NCI-H2196 (cell line): ENCODE results near the gene ZNF862.
A peak's percentile ranks its signal among the peaks of the same experiment; 100 is the strongest.

Source experiments
- DNase-seq: peaks from one replicate; lab custom pipeline; 2025; ENCODE audit not compliant: unreplicated experiment; lab: John Stamatoyannopoulos, UW

The ZNF862 gene

GRCh38 chr7:149865437-149865836, 27.3 kb downstream of the ZNF862 start:
- no peak for DNase-seq

GRCh38 chr7:149866139-149866778, 28.1 kb downstream of the ZNF862 start:
- no peak for DNase-seq

GRCh38 chr7:149866779-149867447, 28.7 kb downstream of the ZNF862 start:
- DNase-seq, result no peak

DNA sequence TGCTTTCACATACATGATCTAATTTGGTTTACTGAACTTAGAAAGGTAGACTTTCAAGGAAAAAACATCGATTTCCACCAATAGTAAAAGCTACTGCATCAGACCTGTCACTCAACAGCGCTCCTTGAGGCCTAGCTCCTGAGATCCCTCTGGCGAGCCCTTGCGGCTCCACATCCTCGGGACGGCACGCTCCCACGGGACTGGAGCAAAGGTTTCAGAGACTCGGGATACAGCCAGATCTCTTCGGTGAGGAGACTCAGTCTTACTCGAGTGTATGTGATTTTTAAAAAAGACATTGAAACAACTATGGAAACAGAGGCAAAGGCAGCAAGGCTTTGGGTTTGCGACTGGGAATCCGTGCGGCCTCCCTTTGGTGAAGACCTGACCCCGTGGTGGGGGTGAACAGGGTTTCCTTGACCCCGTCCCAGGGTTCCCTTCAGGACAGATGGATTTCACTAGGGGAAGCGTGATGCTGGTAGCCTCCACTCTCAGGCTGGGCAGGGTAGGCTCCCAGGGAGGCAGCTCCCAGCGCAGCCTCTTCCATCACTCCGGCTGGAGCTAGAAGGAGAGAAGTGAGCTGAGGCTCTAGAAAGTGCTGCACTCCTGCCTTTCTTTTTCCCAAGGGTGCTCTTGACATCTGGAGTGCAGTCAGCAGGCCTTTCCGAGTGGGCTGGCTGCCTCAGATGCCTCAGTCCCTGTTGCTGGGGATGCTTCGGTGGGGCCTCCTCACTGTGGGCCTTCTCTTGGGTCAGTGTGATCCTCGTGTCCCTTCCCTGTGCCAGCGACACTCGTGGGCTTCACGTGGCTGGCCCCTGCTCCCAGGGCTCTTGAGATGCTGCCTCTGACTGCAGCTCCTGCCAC, 29.8 kb downstream of the ZNF862 start:
- DNase-seq, result no peak

DNA sequence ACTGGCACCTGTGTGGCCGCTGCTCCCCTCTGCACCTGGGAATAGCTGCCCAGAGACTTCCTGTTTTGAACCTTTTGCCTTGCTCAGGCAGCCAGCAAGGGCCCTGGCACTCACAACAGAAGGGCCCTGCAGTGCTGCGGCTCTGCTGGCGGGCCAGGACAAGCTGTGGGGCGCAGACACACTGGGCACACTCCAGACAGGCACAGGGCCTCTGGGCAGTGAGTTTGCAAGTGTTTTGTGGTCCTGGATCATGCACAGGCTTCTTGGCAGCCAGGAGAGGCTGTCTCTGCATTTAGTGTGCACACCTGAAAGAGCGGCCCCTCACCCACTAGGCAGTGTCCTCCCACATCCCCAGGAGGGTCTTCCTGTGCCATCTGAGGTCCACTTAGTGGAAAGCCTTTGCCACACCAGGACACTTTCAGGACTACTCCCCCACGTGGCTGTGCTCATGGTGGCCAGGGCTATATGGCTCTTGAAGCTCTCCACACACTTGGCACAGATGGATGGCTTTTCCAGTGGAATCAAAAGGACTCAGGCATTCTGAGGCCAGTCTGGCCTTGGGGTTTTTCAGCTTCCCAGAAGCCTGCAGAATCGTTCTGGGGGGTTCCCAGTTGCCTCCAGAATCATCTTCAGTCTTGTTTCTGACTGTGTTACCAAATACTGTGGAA, 30.6 kb downstream of the ZNF862 start:
- DNase-seq, result no peak

DNA sequence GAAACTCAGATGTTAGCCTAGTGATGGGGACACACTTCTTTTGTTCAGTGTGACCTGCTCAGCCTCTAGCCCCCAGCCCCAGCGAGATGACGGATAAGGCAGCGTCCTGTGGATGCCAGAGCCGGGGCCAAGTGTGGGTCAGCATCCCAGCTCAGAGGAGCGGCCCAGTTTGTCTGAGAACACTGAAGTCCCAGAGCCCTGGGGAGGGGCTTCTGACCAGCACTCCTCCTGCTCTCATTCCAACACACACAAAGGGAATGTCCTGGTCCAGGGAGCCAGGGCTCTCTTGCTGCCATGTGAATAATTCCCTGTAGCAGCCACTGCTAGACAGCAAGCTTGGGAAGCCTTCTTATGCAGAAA, 31.1 kb downstream of the ZNF862 start:
- no peak for DNase-seq

DNA sequence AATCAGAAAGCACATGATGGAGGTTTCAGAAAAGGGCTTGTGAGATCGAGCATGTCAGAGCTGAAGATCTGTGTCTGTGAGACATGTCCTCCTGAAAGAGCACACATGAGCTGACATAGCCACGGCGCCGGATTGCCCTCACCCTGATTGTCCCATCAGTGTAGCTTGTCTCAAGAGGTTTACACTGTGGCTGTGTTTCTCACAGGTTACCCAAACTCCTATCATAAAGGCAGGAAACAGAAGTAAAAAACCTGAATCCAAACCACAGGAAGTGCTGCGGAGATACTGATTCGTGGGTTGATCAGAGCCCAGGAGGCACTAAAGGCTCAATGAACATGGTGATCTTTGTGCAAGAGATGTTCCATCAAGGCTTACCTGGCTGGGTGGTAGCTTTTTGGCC, 31.7 kb downstream of the ZNF862 start:
- no peak for DNase-seq

- DNase-seq, result no peak
These were observed 32.1 kb downstream of the ZNF862 start for GRCh38 chr7:149870274-149870673.

- DNase-seq, result no peak
These were observed 32.7 kb downstream of the ZNF862 start for GRCh38 chr7:149870701-149871483.

DNA sequence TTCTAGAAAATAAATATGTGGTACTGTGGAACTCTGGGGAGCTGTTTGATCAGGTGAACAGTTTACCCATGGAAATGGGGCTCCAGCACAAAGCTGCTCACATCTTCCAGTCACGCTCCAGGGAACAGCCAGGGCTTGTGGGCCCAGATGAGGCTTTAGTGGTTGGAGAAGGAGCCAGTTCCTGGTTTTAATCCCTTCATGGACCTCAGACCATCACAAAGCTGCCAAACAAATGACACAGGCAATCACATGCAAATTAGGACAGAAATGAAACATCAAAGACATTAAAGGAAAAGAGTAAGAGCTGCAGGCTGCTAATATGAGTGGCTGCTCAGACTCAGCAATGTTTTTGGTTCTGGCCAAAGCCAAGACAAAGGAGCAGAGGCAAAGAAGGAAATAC, 33.4 kb downstream of the ZNF862 start:
- DNase-seq, result no peak

DNA sequence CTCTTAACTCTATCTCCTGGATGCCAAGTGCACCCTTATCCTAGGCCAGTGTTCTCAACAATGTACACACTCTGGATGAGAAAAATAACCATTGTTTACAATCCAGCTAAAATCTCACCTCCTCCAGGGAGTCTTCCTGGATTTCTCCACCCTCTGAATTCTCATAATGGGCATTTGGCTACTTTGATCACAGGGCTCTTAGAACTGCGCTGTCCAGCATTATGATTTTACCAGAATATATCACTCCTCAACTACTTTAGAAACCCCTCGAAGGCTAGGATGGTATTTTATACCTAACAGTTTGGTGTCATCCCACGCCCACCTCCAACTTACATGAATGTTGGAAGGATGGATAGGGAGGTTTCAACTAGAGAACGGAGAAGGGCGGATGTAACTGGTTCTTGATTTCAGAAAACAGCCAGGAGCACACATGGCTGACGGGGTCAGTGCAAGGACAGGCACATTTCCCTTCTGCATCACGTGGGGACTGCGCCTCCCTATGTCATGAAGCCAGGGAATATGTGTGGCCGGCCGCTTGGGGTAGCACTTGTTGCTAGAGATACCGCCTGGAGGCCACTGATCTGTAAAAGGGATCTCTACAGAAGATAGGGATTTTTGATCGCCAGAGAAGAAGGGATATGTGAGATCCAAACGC, 34.4 kb downstream of the ZNF862 start:
- DNase-seq, result peak; percentile 76

DNA sequence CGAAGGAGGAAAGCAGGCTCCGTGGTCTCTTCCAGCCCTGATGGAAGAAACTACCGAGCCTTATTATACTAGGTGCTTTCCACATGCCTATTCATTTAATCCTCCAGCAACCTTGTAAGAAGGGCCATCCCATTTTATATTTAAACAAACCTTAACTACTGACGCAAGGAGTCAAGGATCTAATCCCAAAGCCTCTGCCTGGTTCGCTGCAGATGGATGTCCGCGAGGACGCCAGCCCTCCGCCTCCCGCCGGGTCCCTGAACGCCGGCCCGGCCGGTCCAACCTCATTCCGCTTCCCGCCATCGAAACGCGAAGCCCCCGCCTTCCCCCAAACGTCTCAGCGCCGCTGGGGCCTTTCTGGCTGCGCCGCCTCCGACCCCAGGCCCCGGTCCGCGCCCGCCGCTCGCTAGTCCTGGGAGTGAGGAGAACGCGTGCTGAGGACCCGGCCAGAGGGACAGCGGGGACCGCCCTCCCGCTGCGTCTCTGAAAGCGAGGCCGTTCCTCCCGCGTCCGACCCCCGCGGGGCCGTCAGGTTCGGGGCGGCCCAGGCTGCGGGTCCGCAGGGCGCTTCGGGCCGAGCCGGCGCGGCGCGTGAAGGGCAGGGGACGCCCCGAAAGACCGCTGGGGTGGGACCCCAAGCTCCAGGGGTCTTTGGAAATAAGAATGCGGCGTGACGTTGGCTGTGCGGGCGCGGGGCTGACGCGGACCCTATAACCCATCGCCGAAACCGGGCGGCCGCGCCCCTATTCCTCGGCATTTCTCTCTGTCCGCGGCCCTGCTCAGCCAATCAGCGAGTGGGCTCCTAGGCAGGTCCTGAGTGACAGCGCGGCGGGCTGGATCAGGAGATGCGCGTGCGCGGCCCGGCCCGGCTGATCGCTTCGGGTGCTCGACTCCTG, 35.1 kb downstream of the ZNF862 start, which contains the start of gene ATP6V0E2:
Gene ATP6V0E2, plus strand, starts transcription at position 896 of the 896 bp plus-strand sequence. CDS start 97 bp downstream, outside the sequence.
- DNase-seq, result peak; percentile 95

- no peak for DNase-seq
These were observed 35.9 kb downstream of the ZNF862 start for GRCh38 chr7:149873970-149874643.

DNA sequence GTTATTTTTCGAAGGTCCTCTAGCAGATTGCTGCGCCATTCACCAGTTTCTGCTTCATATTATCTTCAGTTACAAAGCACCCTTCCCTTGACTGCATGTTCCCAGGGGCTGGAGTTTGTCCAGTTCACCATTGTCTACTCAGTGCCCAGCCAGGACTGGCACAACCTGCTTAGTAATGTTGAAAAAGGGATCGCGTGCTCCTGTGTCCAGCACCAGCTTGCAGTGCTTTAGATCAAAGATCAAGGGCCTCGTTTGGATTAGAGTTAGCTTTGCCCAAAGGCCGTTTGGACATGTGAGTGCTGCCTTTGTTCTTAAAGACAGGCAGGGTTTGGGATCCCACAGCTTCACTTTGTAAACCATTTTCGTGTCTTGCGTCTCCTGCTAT, 36.5 kb downstream of the ZNF862 start:
- DNase-seq, result no peak

GRCh38 chr7:149875396-149875795, 37.2 kb downstream of the ZNF862 start:
- DNase-seq, result no peak

- no peak for DNase-seq
These were observed 39.8 kb downstream of the ZNF862 start for GRCh38 chr7:149877890-149878522.

GRCh38 chr7:149878523-149878921, 40.3 kb downstream of the ZNF862 start:
- DNase-seq, result no peak

GRCh38 chr7:149879271-149879743, 41.1 kb downstream of the ZNF862 start:
- no peak for DNase-seq
